GM19099 (cell line): ENCODE results near the gene RILPL1.
A peak's percentile ranks its signal among the peaks of the same experiment; 100 is the strongest.

Experiments used
- POLR2A ChIP-seq: IDR thresholded peaks from 3 replicates; pipeline ENCODE4 v1.6.1; 2011; ENCODE audit warnings: low read depth; ENCODE audit not compliant: insufficient read length; ENCODE audit errors: extremely low read depth

The RILPL1 gene

GRCh38 chr12:123446333-123446713, 87.2 kb downstream of the RILPL1 start:
- no peak for TF ChIP-seq POLR2A

- no peak for TF ChIP-seq POLR2A
Measured at GRCh38 chr12:123445388-123446332, 87.9 kb downstream of the RILPL1 start.

GRCh38 chr12:123444092-123445026, 89.2 kb downstream of the RILPL1 start:
- TF ChIP-seq POLR2A: no peak

- no peak for TF ChIP-seq POLR2A
Measured at GRCh38 chr12:123442774-123443173, 90.7 kb downstream of the RILPL1 start.

DNA sequence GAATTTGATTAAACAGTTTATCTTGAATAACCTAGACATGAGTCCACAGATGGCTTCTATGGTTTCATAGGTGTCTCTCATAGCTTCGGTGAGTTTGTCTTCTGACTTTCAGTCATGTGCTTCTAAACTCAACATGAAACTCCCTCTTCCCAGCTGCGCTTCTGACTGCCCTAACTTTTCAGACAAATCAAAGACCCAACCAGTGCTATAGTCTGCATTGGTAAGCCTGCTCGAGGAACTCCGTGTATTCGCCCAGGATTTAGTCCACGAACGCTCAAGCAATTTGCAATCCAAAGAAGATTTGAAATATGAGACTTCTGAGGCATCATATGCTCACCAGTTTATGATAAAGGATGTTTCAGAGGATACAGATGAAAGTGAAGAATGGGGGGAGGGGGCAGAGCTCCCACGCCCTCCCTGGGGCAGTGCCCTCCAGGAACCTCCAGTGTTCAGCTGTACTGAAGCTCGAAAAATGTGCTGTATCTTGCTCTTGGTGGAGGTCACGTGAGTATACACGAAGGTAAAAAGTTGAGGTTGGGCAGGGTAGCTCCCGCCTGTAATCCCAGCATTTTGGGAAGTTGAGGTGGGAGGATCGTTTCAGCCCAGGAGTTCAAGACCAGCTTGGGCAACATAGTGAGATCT, 91.9 kb downstream of the RILPL1 start:
- no peak for TF ChIP-seq POLR2A

- TF ChIP-seq POLR2A: peak; percentile 62
Measured at GRCh38 chr12:123436017-123436964, 97.2 kb downstream of the RILPL1 start, which contains the start of gene RILPL2. Gene RILPL2, minus strand, starts transcription at chr12:123436684. Its CDS starts 264 bp downstream, at chr12:123436420.

- TF ChIP-seq POLR2A: no peak
Measured at GRCh38 chr12:123435636-123436016, 97.9 kb downstream of the RILPL1 start.

GRCh38 chr12:123433615-123434014, 99.9 kb downstream of the RILPL1 start:
- TF ChIP-seq POLR2A: no peak

DNA sequence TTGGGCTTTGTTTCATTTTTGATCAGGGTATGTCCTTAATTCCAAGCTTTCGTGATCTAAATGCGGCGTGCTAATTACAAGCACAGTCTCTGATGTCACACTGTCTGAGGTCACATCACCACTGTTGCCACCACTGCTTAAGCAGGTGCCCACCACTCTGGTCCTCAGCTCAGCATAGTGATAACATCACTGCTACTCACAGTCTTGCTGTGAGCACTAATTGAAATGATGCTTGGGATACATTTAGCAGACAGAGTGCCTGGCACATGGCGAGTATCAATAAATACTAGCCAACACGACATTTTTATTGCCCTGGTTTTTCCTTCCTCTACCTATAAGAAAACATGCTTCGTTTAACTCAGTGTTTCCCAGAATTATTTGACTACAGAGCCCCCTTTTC, 104.9 kb downstream of the RILPL1 start:
- TF ChIP-seq POLR2A: no peak

GRCh38 chr12:123427036-123427769, 106.3 kb downstream of the RILPL1 start:
- peak; percentile 57 for TF ChIP-seq POLR2A

- TF ChIP-seq POLR2A: no peak
Measured at GRCh38 chr12:123421314-123421713, 112.2 kb downstream of the RILPL1 start.
